DOHH2 (cell line): ENCODE data around the gene PTGR1.
"Not testable (repeated sequence)": the region's sequence is repeated elsewhere in the genome, so short reads cannot be mapped to it uniquely, and the experiment has no call there.

ENCODE experiments used
- H3F3A ChIP-seq: fragments of 200-600 bp; sonication (generic), shearing (Covaris generic); 2 replicates; pipeline ENCODE4 v1.6.0; 2016; ENCODE audit warnings: antibody characterized with exemption, mild to moderate bottlenecking; ENCODE audit not compliant: control insufficient read depth, insufficient read depth
- H3K27ac ChIP-seq: fragments of 200-600 bp; sonication (generic); 2 replicates; pipeline ENCODE4 v1.5.1; 2014; ENCODE audit warnings: low read depth, mild to moderate bottlenecking, low read length, moderate library complexity
- H3K27me3 ChIP-seq: fragments of 200-600 bp; sonication (generic); 2 replicates; pipeline ENCODE4 v1.6.1; 2014; ENCODE audit warnings: mild to moderate bottlenecking, low read length, mixed read lengths; ENCODE audit not compliant: control insufficient read depth
- H3K36me3 ChIP-seq: fragments of 200-600 bp; sonication (generic); 2 replicates; pipeline ENCODE4 v1.6.1; 2014; ENCODE audit warnings: mild to moderate bottlenecking, low read length, moderate library complexity, mixed read lengths; ENCODE audit not compliant: control insufficient read depth
- H3K4me1 ChIP-seq: fragments of 200-600 bp; sonication (generic); 2 replicates; pipeline ENCODE4 v1.6.1; 2014; ENCODE audit warnings: mild to moderate bottlenecking, low read length, mixed read lengths; ENCODE audit not compliant: control insufficient read depth
- H3K4me2 ChIP-seq: fragments of 200-600 bp; sonication (generic); 2 replicates; pipeline ENCODE4 v1.6.0; 2014; ENCODE audit warnings: mild to moderate bottlenecking, low read length, moderate library complexity
- H3K4me3 ChIP-seq: fragments of 200-600 bp; sonication (generic); 2 replicates; pipeline ENCODE4 v1.5.1; 2014; ENCODE audit warnings: mild to moderate bottlenecking, low read length, mixed read lengths
- H3K79me2 ChIP-seq: fragments of 200-600 bp; sonication (generic); 2 replicates; pipeline ENCODE4 v1.6.1; 2014; ENCODE audit warnings: mild to moderate bottlenecking, low read length, mixed read lengths; ENCODE audit not compliant: control insufficient read depth
- H3K9me2 ChIP-seq: fragments of 200-600 bp; sonication (generic); replicated peaks from 2 replicates; pipeline ENCODE4 v1.6.1; 2014; ENCODE audit warnings: mild to moderate bottlenecking, low read length, mixed read lengths; ENCODE audit not compliant: control insufficient read depth
- H3K9me3 ChIP-seq: fragments of 200-600 bp; sonication (generic); 2 replicates; pipeline ENCODE4 v1.6.1; 2014; ENCODE audit warnings: antibody characterized with exemption, low read length, mixed read lengths; ENCODE audit not compliant: control insufficient read depth, insufficient read depth
- H4K20me1 ChIP-seq: fragments of 200-600 bp; sonication (generic); 2 replicates; pipeline ENCODE4 v1.6.0; 2014; ENCODE audit warnings: low read depth, mild to moderate bottlenecking, antibody characterized with exemption, low read length, moderate library complexity; ENCODE audit not compliant: control insufficient read depth, insufficient read depth
- EZH2phosphoT487 ChIP-seq: fragments of 200-600 bp; sonication (generic); IDR thresholded peaks from 2 replicates; pipeline ENCODE4 v1.6.1; 2017; ENCODE audit warnings: borderline replicate concordance, mild to moderate bottlenecking, antibody characterized with exemption, low read length, moderate library complexity, mixed read lengths
- TF ChIP-seq, protein P1 (sequence below): fragments of 200-600 bp; sonication (generic); IDR thresholded peaks from one replicate; pipeline ENCODE4 v1.5.1; 2014; ENCODE audit warnings: antibody characterized with exemption, mild to moderate bottlenecking, low read depth, low read length; ENCODE audit not compliant: poor library complexity, severe bottlenecking

The PTGR1 gene

DNA sequence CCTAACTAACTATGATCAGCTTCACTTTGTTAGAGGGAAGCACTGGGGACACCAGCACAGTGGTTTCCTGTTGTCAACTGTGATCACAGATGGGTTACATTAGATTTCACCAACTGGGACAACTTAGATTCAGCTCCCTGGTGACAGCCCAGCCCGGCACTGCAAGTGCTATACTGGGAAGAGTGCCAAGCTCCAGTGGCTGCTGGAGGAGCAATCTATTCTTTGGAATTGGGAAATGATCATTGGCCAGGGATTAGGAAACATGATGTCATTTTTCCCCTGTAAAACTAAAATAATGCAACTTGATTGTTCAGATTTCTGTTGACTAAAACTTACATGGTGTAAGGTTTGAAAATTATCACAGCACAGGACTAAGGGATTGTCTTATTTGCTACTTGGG, 33.2 kb downstream of the PTGR1 start:
- Histone ChIP-seq H3K4me2 (no peak overlapping the region), H3K9me3 (peaks cover 11% of the 10 kb centered on the region; the same call in 1 of the 2 replicates), H3K4me3 (no peak overlapping the region), H3K9me2 (no peaks in the 10 kb centered on the region), H4K20me1 (no peaks in the 10 kb centered on the region), H3K27me3 (no peaks in the 10 kb centered on the region), H3F3A (no peaks in the 10 kb centered on the region), H3K79me2 (no peaks in the 10 kb centered on the region), H3K27ac (no peak overlapping the region), H3K4me1 (no peaks in the 10 kb centered on the region), H3K36me3 (no peaks in the 10 kb centered on the region)
- no peak for TF ChIP-seq EZH2phosphoT487
- TF ChIP-seq, protein P1, sequence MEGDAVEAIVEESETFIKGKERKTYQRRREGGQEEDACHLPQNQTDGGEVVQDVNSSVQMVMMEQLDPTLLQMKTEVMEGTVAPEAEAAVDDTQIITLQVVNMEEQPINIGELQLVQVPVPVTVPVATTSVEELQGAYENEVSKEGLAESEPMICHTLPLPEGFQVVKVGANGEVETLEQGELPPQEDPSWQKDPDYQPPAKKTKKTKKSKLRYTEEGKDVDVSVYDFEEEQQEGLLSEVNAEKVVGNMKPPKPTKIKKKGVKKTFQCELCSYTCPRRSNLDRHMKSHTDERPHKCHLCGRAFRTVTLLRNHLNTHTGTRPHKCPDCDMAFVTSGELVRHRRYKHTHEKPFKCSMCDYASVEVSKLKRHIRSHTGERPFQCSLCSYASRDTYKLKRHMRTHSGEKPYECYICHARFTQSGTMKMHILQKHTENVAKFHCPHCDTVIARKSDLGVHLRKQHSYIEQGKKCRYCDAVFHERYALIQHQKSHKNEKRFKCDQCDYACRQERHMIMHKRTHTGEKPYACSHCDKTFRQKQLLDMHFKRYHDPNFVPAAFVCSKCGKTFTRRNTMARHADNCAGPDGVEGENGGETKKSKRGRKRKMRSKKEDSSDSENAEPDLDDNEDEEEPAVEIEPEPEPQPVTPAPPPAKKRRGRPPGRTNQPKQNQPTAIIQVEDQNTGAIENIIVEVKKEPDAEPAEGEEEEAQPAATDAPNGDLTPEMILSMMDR = no peak

DNA sequence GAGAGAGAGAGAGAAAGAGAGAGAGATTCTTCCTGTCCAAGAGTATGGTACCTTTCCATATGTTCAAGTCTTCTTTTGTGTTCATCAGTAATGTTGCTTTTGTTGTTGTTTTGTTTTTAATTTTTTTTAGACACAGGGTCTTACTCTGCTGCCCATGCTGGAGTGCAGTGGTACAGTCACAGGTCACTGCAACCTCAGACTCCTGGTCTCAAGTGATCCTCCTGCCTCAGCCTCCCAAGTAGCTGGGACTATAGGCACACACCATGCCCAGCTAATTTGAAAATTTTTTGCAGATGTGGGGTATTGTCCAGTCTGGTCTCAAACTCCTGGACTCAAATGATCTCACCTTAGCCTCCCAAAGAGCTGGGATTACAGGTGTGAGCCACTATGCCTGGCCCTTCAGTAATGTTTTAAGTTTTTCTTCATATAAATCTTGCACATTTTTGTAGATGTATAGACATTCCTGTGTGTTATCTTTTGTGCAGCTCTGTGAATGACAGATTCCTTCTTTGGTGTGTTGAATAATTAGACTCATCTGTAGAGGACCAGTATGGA, 38.2 kb downstream of the PTGR1 start:
- Histone ChIP-seq H3K4me2 (no peak overlapping the region), H4K20me1 (no peaks in the 10 kb centered on the region), H3K27ac (no peak overlapping the region), H3F3A (no peaks in the 10 kb centered on the region), H3K9me3 (no peaks in the 10 kb centered on the region), H3K4me1 (no peaks in the 10 kb centered on the region), H3K9me2 (no peaks in the 10 kb centered on the region), H3K4me3 (no peak overlapping the region), H3K79me2 (no peaks in the 10 kb centered on the region), H3K27me3 (no peaks in the 10 kb centered on the region), H3K36me3 (no peaks in the 10 kb centered on the region)
- no peak for TF ChIP-seq EZH2phosphoT487
- TF ChIP-seq, protein P1 = no peak

DNA sequence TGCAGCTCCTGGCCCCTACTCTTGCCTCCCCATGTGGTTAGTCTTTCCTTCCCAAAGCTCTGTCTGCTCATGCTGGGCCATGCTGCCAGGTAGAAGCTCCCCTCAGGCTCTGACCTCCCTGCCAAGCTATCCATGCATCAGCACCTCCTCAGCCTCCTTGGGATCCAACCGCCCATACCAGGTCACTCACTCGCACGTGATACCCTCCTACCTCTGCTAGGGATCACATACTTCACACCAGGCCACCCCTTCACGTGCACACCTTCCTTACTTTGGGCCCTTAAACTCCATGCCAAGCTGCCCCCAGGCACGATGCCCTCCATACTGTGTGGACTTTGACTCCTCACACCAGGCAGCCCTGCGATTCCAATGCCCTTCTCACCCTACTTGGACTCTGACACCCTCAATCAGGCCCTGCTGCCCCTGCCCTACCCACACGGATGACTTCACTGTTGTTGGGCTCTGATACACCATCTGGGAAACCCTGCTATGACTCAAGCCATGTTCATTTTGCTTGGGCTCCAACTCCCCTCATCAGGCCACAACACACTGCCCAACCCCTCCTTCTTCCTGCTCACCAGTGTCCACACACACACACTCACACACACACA, 40.3 kb downstream of the PTGR1 start:
- Histone ChIP-seq H3K9me2 (no peaks in the 10 kb centered on the region), H3K27me3 (no peaks in the 10 kb centered on the region), H3F3A (no peaks in the 10 kb centered on the region), H3K4me3 (no peak overlapping the region), H3K4me2 (no peak overlapping the region), H3K9me3 (peaks cover 8% of the 10 kb centered on the region; the same call in 1 of the 2 replicates), H3K4me1 (no peaks in the 10 kb centered on the region), H3K36me3 (no peaks in the 10 kb centered on the region), H3K27ac (no peak overlapping the region), H4K20me1 (no peaks in the 10 kb centered on the region), H3K79me2 (no peaks in the 10 kb centered on the region)
- no peak for TF ChIP-seq EZH2phosphoT487
- TF ChIP-seq, protein P1 = no peak

DNA sequence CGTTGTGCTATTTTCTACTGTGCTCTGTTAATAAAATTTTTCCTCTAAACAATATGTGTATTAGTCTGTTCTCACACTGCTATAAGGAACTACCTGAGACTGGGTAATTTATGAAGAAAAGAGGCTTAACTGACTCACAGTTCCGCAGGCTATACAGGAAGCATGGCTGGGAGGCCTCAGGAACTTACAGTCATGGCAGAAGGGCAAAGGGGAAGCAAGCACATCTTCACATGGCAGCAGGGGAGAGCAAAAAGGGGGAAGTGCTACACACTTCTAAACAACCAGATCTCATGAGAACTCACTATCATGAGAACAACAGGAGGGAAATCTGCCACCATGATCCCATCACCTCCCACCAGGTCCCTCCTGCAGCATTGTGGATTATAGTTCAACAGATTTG, 44.0 kb downstream of the PTGR1 start:
- not testable (repeated sequence) for H3K4me1 ChIP-seq, H3F3A ChIP-seq, H3K79me2 ChIP-seq, H3K27me3 ChIP-seq, H4K20me1 ChIP-seq, H3K9me3 ChIP-seq, H3K9me2 ChIP-seq, H3K36me3 ChIP-seq, H3K4me2 ChIP-seq, H3K4me3 ChIP-seq, H3K27ac ChIP-seq
